ENCODE measurements around the gene LRRK1. TPM values are rescaled to one million over a fixed set of nuclear protein-coding genes. Genes with fewer than 3 reads are reported as not detected.
"Not testable (repeated sequence)": the region's sequence is repeated elsewhere in the genome, so short reads cannot be mapped to it uniquely, and the experiment has no call there.

The LRRK1 gene
- total RNA-seq, 1 donor from 2014 or later = 105 TPM

GRCh38 chr15:101093958-101094357 is 174.8 kb downstream of the LRRK1 start:
- TF ChIP-seq, protein P1, sequence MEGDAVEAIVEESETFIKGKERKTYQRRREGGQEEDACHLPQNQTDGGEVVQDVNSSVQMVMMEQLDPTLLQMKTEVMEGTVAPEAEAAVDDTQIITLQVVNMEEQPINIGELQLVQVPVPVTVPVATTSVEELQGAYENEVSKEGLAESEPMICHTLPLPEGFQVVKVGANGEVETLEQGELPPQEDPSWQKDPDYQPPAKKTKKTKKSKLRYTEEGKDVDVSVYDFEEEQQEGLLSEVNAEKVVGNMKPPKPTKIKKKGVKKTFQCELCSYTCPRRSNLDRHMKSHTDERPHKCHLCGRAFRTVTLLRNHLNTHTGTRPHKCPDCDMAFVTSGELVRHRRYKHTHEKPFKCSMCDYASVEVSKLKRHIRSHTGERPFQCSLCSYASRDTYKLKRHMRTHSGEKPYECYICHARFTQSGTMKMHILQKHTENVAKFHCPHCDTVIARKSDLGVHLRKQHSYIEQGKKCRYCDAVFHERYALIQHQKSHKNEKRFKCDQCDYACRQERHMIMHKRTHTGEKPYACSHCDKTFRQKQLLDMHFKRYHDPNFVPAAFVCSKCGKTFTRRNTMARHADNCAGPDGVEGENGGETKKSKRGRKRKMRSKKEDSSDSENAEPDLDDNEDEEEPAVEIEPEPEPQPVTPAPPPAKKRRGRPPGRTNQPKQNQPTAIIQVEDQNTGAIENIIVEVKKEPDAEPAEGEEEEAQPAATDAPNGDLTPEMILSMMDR (IDR thresholded peaks at IDR 0.05) = no peak
- H3K36me3 ChIP-seq = no peaks in the 10 kb centered on the region
- intact Hi-C loops (cut with DNase I) = loop anchor here (5.0 kb wide), 1 partner anchor 77 kb away; no protein-coding TSS in a partner anchor
- no peaks in the 10 kb centered on the region for H3K9me3 ChIP-seq
- H3K27me3 ChIP-seq = no peaks in the 10 kb centered on the region
- no peak for DNase-seq (ENCODE audit: low spot score in 2 of 2)
- H3K4me1 ChIP-seq = peaks cover 0 to 5% of the 10 kb centered on the region in 2 donors
- H3K4me3 ChIP-seq = no peak overlapping the region
- H3K27ac ChIP-seq = no peak overlapping the region

- H3K27me3 ChIP-seq; H3K4me1 ChIP-seq; intact Hi-C loops (cut with DNase I); H3K9me3 ChIP-seq; DNase-seq (ENCODE audit: low spot score in 2 of 2); H3K36me3 ChIP-seq; H3K27ac ChIP-seq; H3K4me3 ChIP-seq: not testable (repeated sequence)
Measured at GRCh38 chr15:101095796-101096406, 176.7 kb downstream of the LRRK1 start.

GRCh38 chr15:101097111-101097510 is 178.0 kb downstream of the LRRK1 start:
- Histone ChIP-seq H3K4me3 (no peak overlapping the region), H3K27ac (no peak overlapping the region), H3K36me3 (no peaks in the 10 kb centered on the region), H3K4me1 (no peaks in the 10 kb centered on the region), H3K9me3 (no peaks in the 10 kb centered on the region), H3K27me3 (no peaks in the 10 kb centered on the region)
- TF ChIP-seq, protein P1 (IDR thresholded peaks at IDR 0.05) = no peak
- intact Hi-C loops (cut with DNase I) = no loop called here
- no peak for DNase-seq (ENCODE audit: low spot score in 2 of 2)

DNA sequence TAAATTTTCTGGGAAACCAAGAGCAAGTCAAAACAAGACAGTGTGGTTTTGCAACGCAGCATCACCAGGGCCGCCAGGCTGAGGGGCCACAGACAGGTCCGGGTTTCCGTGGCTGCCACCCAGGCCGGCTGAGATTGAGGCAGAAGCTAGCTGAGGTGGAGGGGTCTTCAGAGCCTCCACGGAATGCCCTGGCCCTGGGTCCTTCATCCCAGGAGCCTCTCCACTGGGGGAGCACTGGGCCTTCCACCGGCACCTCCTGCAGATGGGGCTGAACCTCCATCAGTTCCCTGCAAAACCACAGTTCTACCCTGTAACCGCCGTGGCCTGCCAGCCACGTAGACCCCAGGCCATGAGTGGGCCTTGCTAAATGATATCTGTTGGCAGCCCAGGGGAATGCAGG is 180.0 kb downstream of the LRRK1 start:
- TF ChIP-seq, protein P1 (IDR thresholded peaks at IDR 0.05) = no peak
- H3K27me3 ChIP-seq = no peaks in the 10 kb centered on the region
- no peak overlapping the region for H3K4me3 ChIP-seq
- intact Hi-C loops (cut with DNase I) = no loop called here
- no peak for DNase-seq (ENCODE audit: low spot score in 2 of 2)
- H3K4me1 ChIP-seq = no peaks in the 10 kb centered on the region
- H3K9me3 ChIP-seq = no peaks in the 10 kb centered on the region
- no peak overlapping the region for H3K27ac ChIP-seq
- no peaks in the 10 kb centered on the region for H3K36me3 ChIP-seq

DNA sequence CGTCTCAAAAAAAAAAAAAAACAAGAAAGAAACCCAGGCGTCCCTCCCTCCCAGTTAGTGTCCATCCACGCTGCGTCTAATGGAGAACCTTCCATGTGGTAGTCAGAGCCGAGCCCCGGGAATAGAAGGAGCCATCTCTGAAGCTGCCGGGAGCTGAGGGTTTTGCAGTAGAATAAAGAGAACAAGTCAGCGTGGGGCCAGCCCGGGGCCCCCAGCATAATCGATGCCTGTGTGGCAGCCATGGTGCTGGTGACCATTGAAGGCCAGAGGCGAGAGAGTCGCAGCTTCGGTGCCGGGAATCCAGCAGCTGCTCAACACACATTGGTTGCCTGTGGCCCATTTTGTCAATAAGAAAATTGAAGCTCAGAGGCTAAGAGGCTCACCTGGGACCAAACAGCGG is 181.0 kb downstream of the LRRK1 start:
- Histone ChIP-seq H3K4me3 (no peak overlapping the region), H3K36me3 (no peaks in the 10 kb centered on the region), H3K4me1 (no peaks in the 10 kb centered on the region), H3K27me3 (no peaks in the 10 kb centered on the region), H3K9me3 (no peaks in the 10 kb centered on the region), H3K27ac (no peak overlapping the region)
- intact Hi-C loops (cut with DNase I) = no loop called here
- DNase-seq (ENCODE audit: low spot score in 2 of 2) = no peak
- TF ChIP-seq, protein P1 (IDR thresholded peaks at IDR 0.05) = no peak

- intact Hi-C loops (cut with DNase I) = no loop called here
- Histone ChIP-seq H3K27me3 (no peaks in the 10 kb centered on the region), H3K27ac (no peak overlapping the region), H3K9me3 (no peaks in the 10 kb centered on the region), H3K4me3 (no peak overlapping the region), H3K4me1 (no peaks in the 10 kb centered on the region), H3K36me3 (no peaks in the 10 kb centered on the region)
- TF ChIP-seq, protein P1 (IDR thresholded peaks at IDR 0.05) = no peak
- no peak for DNase-seq (ENCODE audit: low spot score in 2 of 2)
Measured at GRCh38 chr15:101100593-101101442, 181.7 kb downstream of the LRRK1 start.
